GM18951 (cell line): ENCODE data around the gene TP53RK.

Experiments used
- POLR2A ChIP-seq: IDR thresholded peaks from 4 replicates; pipeline ENCODE4 v1.6.1; 2011; ENCODE audit warnings: mild to moderate bottlenecking; ENCODE audit not compliant: insufficient read length, insufficient read depth; ENCODE audit errors: extremely low read depth
- in situ Hi-C: fragments of 300-500 bp; cut with MboI; formaldehyde crosslinking; loops from one replicate; pipeline ENCODE4 v1.12.0; 2022; ENCODE audit warnings: low sequenced_read_pairs, mixed read lengths, inconsistent platforms; ENCODE audit not compliant: unreplicated experiment

TP53RK gene

GRCh38 chr20:46651091-46651962 is 37.9 kb downstream of the TP53RK start, which contains the start of gene SLC13A3:
Gene SLC13A3, minus strand, starts transcription at chr20:46651459. Its CDS starts 38 bp downstream, at chr20:46651421.
- TF ChIP-seq POLR2A, result no peak
- in situ Hi-C loops, result no loop called here

DNA sequence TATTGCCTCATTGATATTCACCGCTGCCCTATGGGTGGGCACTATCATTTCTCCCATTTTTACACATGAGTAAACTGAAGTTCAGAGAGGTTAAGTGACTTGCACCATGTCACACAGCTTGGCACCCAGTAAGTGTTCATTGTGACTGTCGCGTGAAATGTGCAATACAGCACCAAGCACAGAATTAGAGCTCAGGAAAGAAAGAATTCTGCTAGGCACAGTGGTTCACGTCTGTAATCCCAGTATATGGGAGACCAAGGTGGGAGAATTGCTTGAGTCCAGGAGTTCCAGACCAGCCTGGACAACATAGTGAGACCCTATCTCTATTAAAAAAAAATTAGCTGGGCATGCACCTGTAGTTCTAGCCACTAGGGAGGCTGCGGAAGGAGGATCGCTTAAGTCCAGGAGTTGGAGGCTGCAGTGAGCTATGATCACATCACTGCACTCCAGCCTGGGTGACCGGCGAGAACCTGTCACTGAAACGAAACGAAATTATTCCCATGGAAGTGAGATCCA is 38.6 kb downstream of the TP53RK start:
- no peak for TF ChIP-seq POLR2A
- in situ Hi-C loops, result no loop called here

DNA sequence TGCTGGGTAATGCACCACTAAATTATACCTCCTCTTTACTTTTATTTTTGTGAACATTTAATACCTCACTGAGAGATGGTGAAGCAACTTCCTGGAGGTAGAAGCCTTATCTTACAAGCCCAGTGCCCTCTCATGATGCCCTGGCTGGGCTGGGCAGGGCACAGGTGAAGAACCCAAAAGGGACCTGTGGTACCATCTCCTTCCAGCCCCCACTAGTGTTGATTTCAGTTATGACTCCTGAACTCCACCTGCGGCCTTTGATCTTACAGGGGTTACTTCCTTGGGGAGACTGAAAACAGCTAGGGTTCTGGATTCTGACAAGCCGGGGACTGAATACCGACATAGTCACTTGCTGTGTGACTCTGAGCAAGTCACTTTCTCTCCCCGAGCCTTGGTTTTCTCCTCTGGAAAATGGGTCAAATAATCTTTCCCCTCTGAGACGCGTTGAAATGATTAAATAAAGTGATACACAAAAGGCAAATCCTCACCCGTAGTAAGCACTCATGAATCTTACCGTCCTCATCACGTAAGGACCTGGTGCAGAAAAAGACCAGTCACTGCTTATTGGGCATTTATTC is 39.2 kb downstream of the TP53RK start:
- no peak for TF ChIP-seq POLR2A
- in situ Hi-C loops, result no loop called here

DNA sequence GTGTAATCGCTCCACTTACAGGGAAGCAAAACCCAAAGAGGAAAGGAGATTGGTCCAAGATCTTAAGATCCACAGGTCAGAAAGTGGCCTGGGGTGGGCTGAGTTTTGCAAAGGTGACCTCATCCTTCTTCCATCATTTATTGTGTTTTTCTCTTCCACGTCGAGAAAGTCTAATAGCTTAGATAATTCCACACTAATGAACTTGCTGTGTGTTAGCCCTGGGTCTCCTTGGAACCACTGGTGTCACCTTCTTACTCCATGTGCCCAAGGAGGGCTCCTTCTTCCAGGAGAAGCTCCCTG is 39.6 kb downstream of the TP53RK start:
- no peak for TF ChIP-seq POLR2A
- in situ Hi-C loops, result no loop called here

GRCh38 chr20:46648903-46649649 is 40.2 kb downstream of the TP53RK start:
- TF ChIP-seq POLR2A, result no peak

GRCh38 chr20:46647469-46647868 is 41.8 kb downstream of the TP53RK start:
- no peak for TF ChIP-seq POLR2A
- in situ Hi-C loops, result no loop called here

More at GRCh38 chr20:46648903-46649649, 40.2 kb downstream of the TP53RK start:
- in situ Hi-C loops, result no loop called here

GRCh38 chr20:46646659-46647380 is 42.4 kb downstream of the TP53RK start:
- in situ Hi-C loops, result no loop called here
- TF ChIP-seq POLR2A, result no peak

- in situ Hi-C loops, result no loop called here
- TF ChIP-seq POLR2A, result no peak
These were observed 43.1 kb downstream of the TP53RK start for GRCh38 chr20:46646122-46646521.

GRCh38 chr20:46644733-46645132 is 44.5 kb downstream of the TP53RK start:
- no peak for TF ChIP-seq POLR2A
- in situ Hi-C loops, result no loop called here

- no peak for TF ChIP-seq POLR2A
- in situ Hi-C loops, result no loop called here
These were observed 45.1 kb downstream of the TP53RK start for GRCh38 chr20:46644160-46644559.

DNA sequence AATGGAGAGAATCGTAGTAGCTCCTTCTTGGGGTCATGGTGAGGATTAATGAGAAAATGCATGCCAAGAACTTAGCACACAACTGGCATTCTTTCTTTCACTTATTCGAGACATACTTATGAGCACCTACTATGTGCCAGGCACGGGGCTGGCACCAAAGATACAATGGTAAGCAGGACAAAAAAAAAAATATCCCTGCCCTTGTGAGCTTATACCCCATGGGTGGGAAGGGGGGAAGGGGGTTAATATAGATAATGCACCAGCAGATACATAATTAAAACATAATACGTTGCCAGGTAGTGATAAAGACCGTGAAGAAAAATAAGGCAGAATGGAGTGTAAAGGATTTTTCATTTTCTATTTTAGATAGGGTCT is 46.3 kb downstream of the TP53RK start:
- no peak for TF ChIP-seq POLR2A
- in situ Hi-C loops, result no loop called here

GRCh38 chr20:46642265-46642968 is 46.8 kb downstream of the TP53RK start:
- in situ Hi-C loops, result no loop called here
- TF ChIP-seq POLR2A, result no peak

- no peak for TF ChIP-seq POLR2A
- in situ Hi-C loops, result no loop called here
These were observed 47.8 kb downstream of the TP53RK start for GRCh38 chr20:46641424-46641823.
